Measurements from ENCODE around the gene SRD5A2.

GRCh38 chr2:31523871-31524492, 56.8 kb downstream of the SRD5A2 start:
- TF ChIP-seq CTCF (IDR thresholded peaks at IDR 0.05) (peak in 5 of 7 experiments; percentile 35 to 76 (median 55)), POLR2AphosphoS5 (IDR thresholded peaks at IDR 0.05) (no peak), POLR2A (IDR thresholded peaks at IDR 0.05) (no peak), EP300 (IDR thresholded peaks at IDR 0.05) (no peak)
